Astrocyte (in vitro differentiated cells and primary cell): ENCODE results near the gene PPP1R16B.

Experiments used
- EZH2 ChIP-seq: IDR thresholded peaks from 2 replicates; pipeline ENCODE4 v1.6.1; 2012; ENCODE audit warnings: mild to moderate bottlenecking, low read length, inconsistent platforms; ENCODE audit not compliant: insufficient read depth
- TF ChIP-seq, protein P1 (sequence below): IDR thresholded peaks from 2 replicates; pipeline ENCODE4 v1.5.1; 2011; ENCODE audit warnings: low read depth, mild to moderate bottlenecking, inconsistent platforms, low read length, moderate library complexity; ENCODE audit not compliant: insufficient read depth

DNA sequence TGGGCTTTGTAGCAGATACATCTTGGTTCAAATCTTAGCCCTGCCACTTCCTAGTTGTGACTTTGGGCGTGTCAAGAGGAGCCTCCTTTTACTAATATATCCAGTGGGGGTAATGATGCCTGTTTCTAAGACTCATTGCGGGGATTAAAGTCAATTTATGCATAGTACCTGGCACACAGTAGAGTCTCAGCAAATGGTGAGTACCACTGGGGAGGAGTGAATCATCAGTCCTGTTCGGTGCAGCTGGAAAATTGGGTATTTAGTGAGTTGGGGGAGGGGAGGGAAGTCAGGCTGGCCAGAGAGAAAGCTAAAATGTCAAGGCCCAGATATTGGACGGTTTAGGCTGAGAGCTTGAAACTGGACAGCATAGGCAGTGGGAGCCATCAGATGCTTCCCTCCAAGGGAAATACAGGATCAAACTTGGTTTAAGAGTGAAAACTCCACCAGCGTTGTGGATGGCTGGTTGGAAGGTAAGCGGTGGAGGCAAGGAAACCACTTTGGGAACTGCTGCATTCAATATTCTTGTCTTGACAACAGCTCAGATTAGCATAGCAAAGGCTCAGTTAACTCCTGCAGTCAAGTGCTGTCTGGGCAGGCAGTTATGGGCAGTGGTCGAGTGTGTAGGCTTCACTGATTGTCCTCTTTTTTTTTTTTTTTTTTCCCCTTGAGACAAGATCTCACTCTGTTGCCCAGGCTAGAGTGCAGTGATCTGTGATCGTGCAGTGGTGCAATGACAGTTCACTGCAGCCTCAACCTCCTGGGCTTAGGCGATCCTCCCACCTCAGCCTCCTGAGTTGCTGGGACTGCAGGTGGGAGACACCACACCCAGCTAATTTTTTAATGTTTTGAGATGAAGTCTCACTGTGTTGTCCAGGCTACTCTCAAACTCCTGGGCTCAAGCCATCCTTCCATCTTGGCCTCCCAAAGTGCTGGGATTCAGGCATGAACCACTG lies 12.9 kb downstream of the PPP1R16B start:
- TF ChIP-seq, protein P1, sequence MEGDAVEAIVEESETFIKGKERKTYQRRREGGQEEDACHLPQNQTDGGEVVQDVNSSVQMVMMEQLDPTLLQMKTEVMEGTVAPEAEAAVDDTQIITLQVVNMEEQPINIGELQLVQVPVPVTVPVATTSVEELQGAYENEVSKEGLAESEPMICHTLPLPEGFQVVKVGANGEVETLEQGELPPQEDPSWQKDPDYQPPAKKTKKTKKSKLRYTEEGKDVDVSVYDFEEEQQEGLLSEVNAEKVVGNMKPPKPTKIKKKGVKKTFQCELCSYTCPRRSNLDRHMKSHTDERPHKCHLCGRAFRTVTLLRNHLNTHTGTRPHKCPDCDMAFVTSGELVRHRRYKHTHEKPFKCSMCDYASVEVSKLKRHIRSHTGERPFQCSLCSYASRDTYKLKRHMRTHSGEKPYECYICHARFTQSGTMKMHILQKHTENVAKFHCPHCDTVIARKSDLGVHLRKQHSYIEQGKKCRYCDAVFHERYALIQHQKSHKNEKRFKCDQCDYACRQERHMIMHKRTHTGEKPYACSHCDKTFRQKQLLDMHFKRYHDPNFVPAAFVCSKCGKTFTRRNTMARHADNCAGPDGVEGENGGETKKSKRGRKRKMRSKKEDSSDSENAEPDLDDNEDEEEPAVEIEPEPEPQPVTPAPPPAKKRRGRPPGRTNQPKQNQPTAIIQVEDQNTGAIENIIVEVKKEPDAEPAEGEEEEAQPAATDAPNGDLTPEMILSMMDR, result no peak
- TF ChIP-seq EZH2, result no peak
